Raji (cell line): Measurements from ENCODE around the gene ABHD5.

Experiments
- POLR2A ChIP-seq: IDR thresholded peaks from 2 replicates; pipeline ENCODE4 v1.6.1; 2011; ENCODE audit warnings: low read depth, low read length, control low read depth; ENCODE audit not compliant: insufficient read depth

ABHD5 gene

DNA sequence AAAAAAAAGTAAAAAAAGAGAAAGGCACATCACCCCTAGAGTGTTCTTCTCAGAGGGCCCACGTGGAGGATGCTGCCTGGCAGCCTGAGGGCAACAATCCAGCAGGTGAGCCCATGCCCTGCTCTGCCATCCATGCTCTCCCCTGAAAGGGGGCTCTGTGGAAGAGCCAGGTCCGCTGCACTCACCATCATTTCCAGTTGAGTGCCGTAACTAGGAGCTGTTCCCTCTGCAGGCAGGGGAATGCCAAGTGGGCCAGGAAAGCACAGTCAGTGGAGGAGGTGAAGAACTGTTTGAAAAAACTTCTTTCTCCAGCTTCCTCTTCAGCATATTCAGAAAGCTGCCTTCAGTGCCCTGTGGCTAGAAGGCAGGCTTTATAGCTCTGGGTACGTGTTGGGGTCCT lies 84.1 kb downstream of the ABHD5 start:
- no peak for TF ChIP-seq POLR2A

DNA sequence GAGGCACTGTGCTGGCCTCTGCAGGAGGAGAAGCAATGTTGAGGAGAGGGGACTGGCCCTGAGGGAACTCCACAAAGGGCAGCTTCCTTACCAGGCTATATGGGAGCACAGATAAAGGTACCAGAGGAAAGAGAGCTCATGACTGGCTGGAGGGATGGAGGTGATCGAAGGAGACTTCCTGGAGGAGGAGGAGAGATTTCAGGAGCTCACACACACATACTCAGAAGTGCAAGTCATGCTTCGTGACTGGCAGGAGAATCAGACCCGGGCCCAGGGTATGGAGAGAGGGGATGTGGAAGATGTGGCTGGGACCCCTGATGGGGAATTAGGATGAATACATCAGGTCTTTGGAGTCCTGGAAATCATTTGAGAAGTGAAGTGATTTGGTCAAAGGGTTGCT lies 85.4 kb downstream of the ABHD5 start:
- TF ChIP-seq POLR2A: no peak

DNA sequence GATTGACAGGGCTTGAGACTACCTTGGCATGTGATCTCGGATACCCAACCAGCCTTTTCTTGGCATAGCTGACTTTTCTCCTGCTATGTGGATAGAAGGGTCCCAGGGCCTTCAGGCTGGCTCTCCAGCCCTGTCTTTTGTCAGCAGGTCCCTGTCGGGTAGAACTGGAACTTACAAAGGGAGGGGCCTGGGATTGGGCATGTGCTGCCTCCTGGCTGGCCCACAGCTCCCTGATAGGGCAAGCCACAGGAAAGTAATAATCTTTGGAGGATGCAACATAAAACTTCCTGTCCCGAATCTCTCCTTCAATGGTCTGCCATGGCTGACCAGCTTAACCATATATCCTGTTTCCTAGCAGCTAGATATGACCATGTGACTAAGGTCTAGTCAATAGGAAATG lies 89.1 kb downstream of the ABHD5 start:
- no peak for TF ChIP-seq POLR2A

DNA sequence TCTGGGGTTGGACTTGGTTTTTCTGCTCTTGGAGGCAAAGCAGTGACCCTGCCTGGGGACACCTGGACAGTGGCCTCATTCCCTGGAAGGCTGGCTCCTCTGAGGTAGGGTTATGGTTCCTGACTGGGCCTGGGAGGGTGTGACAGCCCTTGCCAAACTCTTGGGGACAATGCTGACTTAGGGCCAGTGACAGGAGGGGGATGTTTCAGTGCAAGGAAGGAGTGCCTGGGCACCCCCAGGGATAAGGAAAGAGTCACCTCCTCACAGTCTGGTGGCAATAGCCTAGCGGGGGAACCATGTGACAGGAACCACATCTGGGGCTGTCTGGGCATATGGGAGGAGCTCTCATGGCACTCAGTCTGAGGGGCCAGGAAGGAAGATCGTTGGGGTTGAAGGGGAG lies 91.8 kb downstream of the ABHD5 start:
- no peak for TF ChIP-seq POLR2A
